Right kidney (tissue), 9 donors: ENCODE data around the gene ZAP70.
"Not testable (repeated sequence)": the region's sequence is repeated elsewhere in the genome, so short reads cannot be mapped to it uniquely, and the experiment has no call there.

ENCODE experiments used
- DNase-seq: peaks from one replicate; pipeline ENCODE4 v3.0.0-alpha.2; 2016
- long read RNA-seq, 8 donors: transcript quantifications; one replicate each; lab custom pipeline, GENCODE V29; 2026

The ZAP70 gene
- long read RNA-seq, donor 1, result 0 reads
- long read RNA-seq, donor 2, result 0 reads
- long read RNA-seq, donor 3, partial matches to known transcripts, result 0 of 1 reads
- long read RNA-seq, donor 3, other reads (novel, unspliced or antisense), result 0 of 1 reads
- long read RNA-seq, donor 4, result 0 reads
- long read RNA-seq, donor 5, partial matches to known transcripts, result 0 of 1 reads
- long read RNA-seq, donor 5, other reads (novel, unspliced or antisense), result 0 of 1 reads
- long read RNA-seq, donor 6, partial matches to known transcripts, result 0 of 1 reads
- long read RNA-seq, donor 6, other reads (novel, unspliced or antisense), result 0 of 1 reads
- long read RNA-seq, donor 7, partial matches to known transcripts, result 0 of 2 reads
- long read RNA-seq, donor 7, other reads (novel, unspliced or antisense), result 0 of 2 reads
- long read RNA-seq, donor 8, result 0 reads

DNA sequence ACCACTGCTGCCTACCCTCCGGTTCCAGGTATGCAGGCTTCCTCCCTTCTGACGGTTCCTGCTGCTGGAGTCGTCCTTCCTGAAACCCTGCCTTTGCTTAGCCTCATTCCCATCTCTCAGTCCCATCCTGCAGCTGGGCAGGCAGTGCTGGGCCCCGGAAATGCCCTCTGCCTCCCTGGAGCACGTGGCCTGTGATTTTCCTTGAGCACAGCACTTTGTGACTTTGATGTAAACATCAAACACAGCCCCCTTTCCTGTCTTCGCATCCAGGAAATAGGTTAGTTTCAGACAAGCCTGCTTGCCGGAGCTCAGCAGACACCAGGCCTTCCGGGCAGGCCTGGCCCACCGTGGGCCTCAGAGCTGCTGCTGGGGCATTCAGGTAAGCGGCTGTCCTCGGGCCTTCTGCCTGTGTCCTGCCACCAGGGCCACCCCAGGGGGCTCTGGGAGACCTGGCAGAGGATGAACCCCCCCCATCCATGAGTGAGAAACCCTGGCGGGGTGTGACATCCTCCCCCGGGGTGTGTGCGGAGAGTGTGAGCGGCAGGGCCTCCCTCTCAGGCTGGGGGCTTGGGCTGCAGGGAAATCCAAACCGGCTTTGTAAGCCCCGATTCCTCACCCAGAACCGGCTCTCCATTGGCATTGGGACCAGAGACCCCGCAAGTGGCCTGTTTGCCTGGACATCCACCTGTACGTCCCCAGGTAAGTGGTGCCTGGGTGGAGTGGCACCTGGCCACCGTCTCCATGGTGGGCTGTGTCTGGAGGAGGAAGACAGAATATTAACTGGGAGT lies at the start of gene ZAP70:
Gene ZAP70 (plus strand): TSS at position 281 of the 788 bp plus-strand sequence. CDS start 10,461 bp downstream, outside the sequence.
- peak; percentile 24 for DNase-seq

DNA sequence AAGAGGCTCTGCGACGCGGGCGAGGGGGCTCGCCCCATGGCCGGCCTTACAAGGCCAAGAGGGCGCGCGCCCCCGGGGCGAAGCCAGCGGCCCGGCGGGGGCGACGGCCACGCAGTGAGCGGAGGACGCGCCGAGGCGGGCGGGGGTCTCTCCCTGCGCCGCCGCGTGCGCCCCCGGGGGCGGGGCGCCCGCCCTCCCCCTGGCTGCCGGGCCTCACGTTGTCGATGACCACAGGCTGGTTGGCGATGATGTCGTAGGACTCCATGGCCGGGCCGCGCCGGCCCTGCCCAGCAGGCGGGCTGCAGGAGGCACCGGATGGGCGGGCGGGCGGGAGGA lies 49.8 kb upstream of the ZAP70 start:
- DNase-seq, result no peak

DNA sequence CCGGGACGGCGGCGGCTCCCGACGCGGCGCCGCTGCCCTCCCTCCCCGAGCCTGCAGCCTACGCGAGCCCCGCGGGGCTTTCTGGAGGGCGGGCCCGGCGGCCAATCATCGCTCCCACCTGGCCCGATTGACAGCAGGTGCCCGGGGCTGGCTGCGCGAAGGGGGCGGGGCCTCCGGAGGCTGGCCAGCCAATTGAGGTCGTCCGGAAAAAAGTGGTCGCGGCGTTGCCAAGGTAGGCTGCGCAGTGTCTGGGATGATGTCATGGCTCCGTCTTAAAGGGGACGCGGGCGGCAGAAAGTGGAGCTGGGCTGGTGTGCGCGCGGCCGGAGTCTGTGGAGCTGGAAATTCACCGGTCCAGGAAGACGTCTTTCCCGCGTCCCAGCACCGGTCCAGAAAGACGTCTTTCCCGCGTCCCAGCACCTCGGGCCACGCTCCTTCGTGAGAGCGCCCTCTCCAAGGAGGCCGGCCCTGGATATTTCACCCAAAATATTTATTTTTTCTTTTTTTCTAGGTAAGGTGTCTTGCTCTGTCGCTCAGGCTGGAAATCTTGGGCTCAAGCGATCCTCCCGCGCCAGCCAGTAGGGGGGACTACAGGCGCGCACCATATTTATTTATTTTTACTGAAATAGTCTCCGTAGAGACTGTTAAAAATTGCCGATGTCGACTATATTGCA lies 49.3 kb upstream of the ZAP70 start, which contains the start of gene ACTR1B:
Gene ACTR1B (minus strand): TSS at position 83 of the 674 bp plus-strand sequence. CDS start 154 bp downstream, outside the sequence.
- DNase-seq, result peak; percentile 98

DNA sequence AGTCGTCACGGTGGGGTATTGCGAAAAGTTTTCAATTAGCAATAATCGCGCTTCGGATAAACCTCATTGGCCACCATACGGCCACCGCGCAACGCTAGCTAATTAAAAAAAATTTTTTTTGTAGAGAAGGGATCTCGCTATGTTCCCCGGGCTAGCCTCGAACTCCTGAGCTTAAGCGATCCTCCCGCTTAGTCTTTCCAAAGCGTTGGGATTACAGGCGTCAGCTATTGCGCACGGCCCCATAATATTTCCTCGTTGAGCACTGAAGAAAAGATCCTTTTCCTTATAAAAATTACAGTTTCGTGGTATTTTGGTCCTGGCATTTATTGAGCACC lies 48.8 kb upstream of the ZAP70 start:
- no peak for DNase-seq

DNA sequence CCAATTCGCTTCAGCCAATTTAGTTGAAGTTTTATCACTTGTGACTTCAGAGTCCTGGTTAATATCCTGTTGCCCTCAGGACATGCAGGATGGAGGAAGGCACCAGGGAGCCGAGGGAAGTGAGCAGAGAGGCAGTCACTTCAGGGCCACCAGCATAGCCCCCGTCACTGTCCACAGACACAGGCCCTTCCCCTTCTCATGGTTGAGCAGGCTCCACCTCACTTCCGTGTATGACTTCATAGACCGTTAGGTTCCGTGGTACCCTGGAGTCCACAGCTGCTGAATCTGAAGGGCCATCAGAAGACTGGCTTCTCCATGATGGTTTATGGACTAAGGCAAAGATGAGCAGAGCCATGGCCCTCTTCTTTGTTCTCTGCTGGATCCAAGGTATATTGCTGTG lies 43.9 kb upstream of the ZAP70 start, which contains the start of gene C2orf92:
Gene C2orf92 (plus strand): TSS at position 266 of the 400 bp plus-strand sequence. CDS start 76 bp downstream, at position 342.
- DNase-seq, result no peak

DNA sequence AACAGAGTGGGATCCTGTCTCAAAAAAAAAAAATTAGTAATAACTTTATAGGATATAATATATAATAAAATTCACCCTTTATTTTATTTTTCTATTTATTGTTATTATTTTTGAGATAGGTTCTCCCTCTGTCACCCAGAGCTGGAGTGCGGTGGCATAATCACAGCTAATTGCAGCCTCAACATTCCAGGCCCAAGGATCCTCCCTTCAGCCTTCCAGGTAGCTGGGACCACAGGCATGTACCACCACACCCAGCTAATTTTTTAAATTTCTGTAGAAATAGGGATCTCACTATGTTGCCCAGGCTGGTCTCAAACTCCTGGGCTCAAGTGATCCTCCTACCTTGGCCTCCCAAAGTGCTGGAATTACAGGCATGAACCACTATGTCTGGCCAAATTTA lies 42.9 kb upstream of the ZAP70 start:
- DNase-seq, result no peak

DNA sequence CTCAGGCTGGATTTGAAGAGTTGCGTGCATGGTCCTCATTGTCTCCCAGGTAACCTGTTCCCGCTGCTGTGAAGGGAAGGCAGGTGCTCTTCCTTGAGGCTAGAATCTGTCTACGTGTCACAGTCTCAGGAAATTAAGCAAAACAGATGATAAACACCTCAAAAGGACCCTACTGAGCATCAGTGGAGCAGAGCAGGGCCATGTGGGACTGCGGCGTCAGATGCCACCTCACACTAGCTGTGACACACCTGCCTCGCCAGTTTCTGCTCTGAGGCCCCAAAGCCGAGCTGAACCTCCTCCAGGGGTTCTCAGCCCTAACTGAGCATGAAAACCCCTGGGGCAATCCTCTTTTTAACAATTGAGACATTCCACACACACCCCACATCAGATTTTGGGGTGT lies 41.9 kb upstream of the ZAP70 start:
- DNase-seq, result no peak

DNA sequence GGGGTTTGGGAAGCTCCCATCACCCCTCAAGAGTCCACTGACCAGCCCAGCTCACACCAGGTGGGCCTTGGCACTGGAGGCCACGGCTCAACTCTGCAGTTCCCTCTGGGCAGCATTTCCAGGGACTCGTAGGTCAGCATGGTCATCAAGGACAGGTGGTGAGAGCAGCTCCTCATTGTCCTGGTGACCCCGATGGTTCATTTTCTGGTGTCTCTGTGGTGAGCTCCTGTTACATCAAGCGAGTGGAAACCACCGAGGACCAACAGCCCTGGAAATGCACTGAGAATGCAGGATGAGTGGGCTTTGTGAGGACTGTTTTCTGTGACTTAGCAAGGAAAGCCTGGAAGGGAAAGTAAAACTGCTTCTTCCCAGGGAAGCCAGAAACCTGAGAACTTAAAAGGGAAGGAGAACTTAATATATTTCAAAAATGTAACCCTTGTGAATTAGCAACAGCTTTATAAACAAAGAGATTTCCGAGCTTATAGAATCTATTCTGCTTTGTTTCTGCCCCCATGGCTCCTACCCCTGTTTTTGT lies 40.7 kb upstream of the ZAP70 start:
- DNase-seq, result not testable (repeated sequence)

DNA sequence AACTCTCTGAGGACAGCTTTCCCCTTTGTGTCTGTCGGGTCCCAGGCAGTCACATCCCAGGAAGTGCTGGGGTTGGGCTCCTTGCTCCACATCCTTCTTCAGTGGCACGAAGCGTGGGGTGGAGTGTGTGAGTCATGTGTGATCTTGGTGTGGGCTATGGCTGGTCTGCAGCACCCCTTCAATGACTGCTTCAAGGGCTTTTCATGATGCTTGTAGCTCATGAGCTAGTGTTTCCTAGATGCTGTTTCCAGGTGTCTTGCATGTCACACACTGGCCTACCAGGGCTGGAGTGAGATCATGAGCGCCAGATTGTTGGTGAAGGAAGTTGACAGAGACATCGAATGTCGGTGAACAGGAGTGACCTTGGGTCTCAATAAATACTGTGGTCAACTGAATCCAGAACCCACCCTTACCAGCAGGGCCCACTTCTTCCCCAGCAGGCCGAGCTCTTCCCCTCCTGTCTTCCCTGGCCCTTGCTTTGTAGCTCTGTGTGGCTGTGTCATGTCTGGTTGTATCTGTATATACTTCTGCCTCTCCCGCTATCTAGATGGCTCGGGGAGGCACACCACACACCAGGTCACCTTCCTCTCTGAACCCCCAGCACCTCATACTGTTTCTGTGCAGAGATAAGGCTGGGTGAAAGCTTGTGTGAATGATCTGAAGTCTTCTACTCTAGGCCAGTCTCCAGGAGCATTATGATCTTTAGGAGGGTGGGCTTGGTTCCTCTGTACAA lies 40.0 kb upstream of the ZAP70 start:
- DNase-seq, result peak; percentile 17

DNA sequence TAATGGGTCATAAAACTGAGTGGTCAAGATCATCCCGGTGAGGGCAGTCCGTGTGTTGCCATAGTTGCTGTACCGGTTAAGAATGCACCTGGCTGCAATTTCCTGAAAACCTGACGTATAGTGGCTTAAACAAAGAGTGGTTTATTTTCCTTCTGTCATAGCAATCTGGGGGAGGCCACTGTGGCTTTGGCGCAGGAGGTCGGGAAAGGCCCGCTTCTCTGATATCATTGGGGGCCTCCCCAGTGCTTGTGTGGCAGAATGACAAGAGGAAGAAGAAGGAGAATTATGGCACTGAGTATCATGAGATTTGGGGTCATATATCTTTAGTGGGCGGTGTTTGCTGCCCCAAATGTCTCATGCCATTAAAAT lies 39.5 kb upstream of the ZAP70 start:
- DNase-seq, result peak; percentile 18

DNA sequence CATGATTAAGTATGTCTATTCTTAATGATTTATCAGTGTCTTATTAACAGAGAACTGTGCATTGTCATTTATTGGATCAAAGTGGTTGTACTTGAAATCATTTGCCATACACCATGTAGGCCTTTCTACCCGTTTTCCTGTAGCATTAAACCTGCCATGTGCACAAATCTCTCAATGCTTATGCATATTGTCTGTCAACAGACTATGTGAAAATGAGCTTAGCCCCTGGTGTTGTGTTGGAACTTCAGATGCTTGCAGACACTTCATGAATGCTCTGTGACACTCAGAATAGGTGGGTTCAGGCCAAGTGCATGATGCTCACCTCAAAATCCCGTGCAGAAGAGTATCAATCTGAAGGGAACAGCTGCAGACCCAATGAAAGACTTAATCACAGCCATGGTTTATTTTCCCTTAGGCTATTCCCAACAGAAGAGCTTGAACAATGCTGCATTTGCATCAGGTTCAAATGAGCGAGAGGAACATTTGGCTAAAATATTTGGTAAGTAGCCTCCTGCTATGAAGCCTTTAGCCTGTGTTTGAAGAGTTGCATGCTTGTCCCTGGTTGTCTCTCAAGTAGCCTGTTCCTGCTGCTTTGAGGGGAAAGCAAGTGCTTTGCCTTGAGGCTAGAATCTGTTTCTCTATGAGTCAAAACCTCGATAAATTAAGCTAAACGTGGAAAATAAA lies 37.8 kb upstream of the ZAP70 start:
- DNase-seq, result no peak

DNA sequence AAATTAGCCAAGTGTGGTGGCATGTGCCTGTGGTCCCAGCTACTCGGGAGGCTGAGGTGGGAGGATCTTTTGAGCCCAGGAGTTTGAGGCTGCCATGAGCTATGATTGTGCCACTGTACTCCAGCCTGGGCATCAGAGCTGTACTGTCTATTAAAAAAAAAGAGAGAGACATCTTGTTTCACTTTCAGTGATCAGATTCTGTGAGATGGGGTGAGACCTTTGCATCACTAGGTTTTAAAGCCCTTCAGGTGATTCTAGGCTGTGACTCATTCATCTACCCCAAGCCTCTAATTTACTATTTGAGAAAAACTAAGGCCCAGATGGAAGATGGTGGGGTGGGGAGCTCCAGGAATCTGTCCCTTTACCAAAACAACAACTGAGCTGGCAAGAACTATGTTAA lies 36.8 kb upstream of the ZAP70 start:
- no peak for DNase-seq

DNA sequence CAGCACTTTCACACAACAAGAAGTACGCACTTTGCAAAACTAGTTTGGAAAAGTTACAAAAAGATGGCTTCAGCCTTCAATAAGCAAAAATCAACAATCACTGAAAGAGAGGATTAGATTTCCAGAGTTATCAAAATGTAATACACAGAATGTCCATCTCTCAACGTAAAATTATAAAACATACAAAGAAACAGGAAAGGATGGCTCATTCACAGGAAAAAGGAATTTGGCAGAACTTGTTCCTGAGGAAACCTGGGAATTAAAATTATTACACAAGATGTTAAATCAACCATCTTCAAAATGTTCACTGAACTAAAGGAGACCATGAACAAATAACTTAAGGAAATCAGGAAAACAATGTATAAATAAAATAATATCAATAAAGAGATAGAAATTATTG lies 35.9 kb upstream of the ZAP70 start:
- DNase-seq, result no peak

DNA sequence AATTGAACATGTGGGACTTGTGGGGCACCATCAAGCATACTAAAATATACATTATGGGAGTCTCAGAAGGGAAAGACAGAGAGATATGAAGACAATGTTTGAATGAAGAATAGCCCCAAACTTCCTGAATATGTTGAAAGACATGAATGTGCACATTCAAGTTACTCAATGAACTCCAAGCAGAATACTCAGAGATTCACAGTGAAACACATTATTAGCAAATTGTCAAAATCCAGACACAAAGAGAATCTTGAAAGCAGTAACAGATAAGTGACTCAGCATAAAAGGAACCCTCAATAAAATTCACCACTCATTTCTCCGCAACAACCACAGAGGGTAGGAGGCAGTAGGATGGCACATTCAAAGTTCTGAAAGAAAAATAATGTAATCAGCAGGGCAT lies 35.1 kb upstream of the ZAP70 start:
- no peak for DNase-seq

DNA sequence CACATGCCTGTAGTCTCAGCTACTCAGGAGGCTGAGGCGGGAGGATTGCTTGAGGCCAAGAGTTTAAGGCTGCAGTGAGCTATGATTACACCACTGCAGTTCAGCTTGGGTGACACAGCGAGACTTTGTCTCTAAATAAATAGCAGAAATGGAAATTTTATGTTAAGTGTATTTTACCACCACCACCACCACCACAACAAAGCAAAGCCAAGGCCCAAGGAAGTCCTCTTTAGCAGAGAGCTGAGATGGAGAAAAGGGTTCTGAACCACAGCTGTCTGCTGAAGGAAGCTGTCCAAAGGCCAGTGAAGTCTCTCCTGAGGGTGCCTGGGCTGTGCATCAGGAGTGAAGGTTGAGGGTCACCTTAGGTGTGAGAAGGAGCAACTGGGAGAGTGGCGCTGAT lies 26.1 kb upstream of the ZAP70 start:
- not testable (repeated sequence) for DNase-seq

DNA sequence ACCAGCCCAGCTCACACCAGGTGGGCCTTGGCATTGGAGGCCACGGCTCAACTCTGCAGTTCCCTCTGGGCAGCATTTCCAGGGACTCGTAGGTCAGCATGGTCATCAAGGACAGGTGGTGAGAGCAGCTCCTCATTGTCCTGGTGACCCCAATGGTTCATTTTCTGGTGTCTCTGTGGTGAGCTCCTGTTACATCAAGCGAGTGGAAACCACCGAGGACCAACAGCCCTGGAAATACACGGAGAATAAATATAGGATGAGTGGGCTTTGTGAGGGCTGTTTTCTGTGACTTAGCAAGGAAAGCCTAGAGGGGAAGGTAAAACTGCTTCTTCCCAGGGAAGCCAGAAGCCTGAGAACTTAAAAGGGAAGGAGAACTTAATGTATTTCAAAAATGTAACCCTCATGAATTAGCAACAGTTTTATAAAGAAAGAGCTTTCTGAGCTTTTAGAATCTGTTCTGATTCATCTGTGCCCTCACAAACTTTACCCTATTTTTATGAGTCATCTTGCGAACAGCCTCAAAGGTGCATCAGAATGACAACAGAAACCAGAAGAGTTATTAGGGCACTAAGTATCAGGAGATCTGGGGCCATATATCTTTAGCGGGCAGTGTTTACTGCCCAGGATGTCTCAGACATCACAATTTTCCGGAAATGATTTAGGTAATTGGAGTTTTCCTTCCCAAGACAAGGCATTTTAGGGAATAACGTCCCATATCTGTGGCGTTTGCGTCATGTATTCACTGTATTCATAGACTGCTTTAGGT lies 25.1 kb upstream of the ZAP70 start:
- DNase-seq, result no peak

DNA sequence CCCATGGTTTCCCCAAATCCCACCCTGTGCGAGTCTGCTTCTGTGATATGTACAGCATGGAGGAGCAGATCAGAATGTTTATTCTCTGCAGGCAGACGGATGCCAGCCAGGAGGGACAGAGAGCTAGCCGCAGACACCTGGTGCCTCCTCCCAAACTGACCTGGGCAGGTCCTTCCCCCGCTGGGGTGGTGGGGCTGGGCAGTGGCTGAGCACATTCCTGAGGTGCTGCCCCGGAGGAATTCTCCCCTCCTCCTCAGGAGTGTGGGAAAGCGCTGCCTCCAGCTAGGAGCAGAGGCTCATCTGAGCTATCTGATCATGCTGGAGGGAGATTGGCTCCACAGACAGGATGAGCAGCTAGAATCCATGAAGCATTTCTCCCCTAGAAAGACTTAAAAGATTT lies 22.2 kb upstream of the ZAP70 start:
- no peak for DNase-seq

DNA sequence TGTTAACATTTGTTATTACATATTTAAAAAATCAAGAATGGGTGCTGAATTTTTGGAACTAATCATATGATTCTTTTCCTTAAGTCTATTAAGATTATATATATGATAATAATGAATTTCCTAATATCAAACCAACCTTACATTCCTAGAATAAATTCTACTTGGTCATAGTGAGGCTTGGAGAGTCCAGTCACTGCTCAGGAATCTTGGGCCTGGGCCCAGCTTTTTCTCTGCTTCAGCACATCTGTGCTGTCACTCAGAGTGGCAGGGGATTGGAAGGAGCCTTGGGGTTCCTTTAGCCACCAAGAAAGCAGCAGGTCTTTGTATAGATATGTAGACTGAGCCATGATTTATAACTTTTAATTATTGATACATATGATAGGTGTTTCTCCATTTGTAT lies 19.9 kb upstream of the ZAP70 start:
- DNase-seq, result no peak

DNA sequence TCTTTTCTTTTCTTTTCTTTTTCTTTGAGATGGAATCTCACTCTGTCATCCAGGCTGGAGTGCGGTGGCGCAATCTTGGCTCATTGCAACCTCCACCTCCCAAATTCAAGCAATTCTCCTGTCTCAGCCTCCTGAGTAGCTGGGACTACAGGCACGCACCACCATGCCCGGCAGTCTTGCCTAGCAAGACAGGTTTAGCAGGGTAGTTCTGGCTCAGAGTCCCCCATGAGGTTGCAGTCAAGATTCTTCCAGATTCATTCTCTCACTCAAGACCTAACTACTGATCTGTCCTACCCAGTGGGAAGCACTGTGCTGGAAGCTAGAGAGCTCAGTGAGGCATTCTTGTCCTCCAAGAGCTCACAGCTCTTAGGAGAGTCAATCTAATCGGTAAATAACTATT lies 17.6 kb upstream of the ZAP70 start:
- no peak for DNase-seq
